Type B pancreatic cell (in vitro differentiated cells): ENCODE data around the gene RAF1. TPM values are rescaled to one million over a fixed set of nuclear protein-coding genes. Genes with fewer than 3 reads are reported as not detected.

Experiments
- DNase-seq: peaks from one replicate; pipeline ENCODE4 v3.0.0; 2021; ENCODE audit warnings: mixed read lengths; ENCODE audit not compliant: unreplicated experiment; ENCODE audit errors: extremely low spot score
- H3K27ac Mint-ChIP-seq: 2 replicates; pipeline ENCODE4 v1.8.0; 2021; ENCODE audit warnings: mild to moderate bottlenecking, mixed read lengths
- H3K27me3 Mint-ChIP-seq: 2 replicates; pipeline ENCODE4 v1.8.0; 2021; ENCODE audit warnings: mixed read lengths
- H3K36me3 Mint-ChIP-seq: 2 replicates; pipeline ENCODE4 v1.8.0; 2021; ENCODE audit warnings: mixed read lengths
- H3K4me1 Mint-ChIP-seq: one replicate; pipeline ENCODE4 v1.8.0; 2021; ENCODE audit warnings: mixed read lengths; ENCODE audit not compliant: unreplicated experiment
- H3K4me3 Mint-ChIP-seq: 2 replicates; pipeline ENCODE4 v1.8.0; 2021; ENCODE audit warnings: mild to moderate bottlenecking, mixed read lengths
- H3K9me3 Mint-ChIP-seq: 2 replicates; pipeline ENCODE4 v1.8.0; 2021; ENCODE audit warnings: mixed read lengths
- CTCF ChIP-seq: fragments of 200-600 bp; sonication (generic); conservative IDR thresholded peaks from 2 replicates; pipeline ENCODE4 v1.5.0; 2021; ENCODE audit warnings: antibody characterized with exemption, mild to moderate bottlenecking
- total RNA-seq: library from RNA; stranded (reverse); gene quantifications from 2 replicates; pipeline ENCODE4 v1.2.1, GENCODE V29; 2021; ENCODE audit warnings: low replicate concordance

Gene RAF1
- total RNA-seq, 1 donor from 2014 or later = 92.1 TPM

GRCh38 chr3:12541625-12542024 lies 122.3 kb downstream of the RAF1 start:
- no peak overlapping the region for H3K27ac Mint-ChIP-seq
- H3K36me3 Mint-ChIP-seq = peaks cover 3% of the 10 kb centered on the region
- peak; percentile 28 for TF ChIP-seq CTCF
- H3K4me3 Mint-ChIP-seq = no peak overlapping the region
- no peak for DNase-seq
- no peaks in the 10 kb centered on the region for H3K9me3 Mint-ChIP-seq
- H3K27me3 Mint-ChIP-seq = no peaks in the 10 kb centered on the region
- H3K4me1 Mint-ChIP-seq = peaks cover 11% of the 10 kb centered on the region

- Mint-ChIP-seq H3K27me3 (no peaks in the 10 kb centered on the region), H3K4me1 (no peaks in the 10 kb centered on the region), H3K4me3 (no peak overlapping the region), H3K36me3 (peaks cover 14% of the 10 kb centered on the region), H3K9me3 (no peaks in the 10 kb centered on the region), H3K27ac (no peak overlapping the region)
- TF ChIP-seq CTCF = no peak
- no peak for DNase-seq
These were observed 127.5 kb downstream of the RAF1 start for GRCh38 chr3:12536423-12536822.

Other genes starting within 250 kb of the RAF1 start
- 15.5 and 27.7 TPM in 2 replicates for gene TSEN2, start 179.6 kb downstream of the RAF1 start, total RNA-seq
- gene MKRN2OS, start 118.6 kb downstream of the RAF1 start, total RNA-seq = 0.92 and 2.1 TPM in 2 replicates
- 23.5 and 28.6 TPM in 2 replicates for gene MKRN2, start 107.0 kb downstream of the RAF1 start, total RNA-seq
- 16.3 and 51.3 TPM in 2 replicates for gene TMEM40, start 95.1 kb upstream of the RAF1 start, total RNA-seq
- 5.5 and 11.1 TPM in 2 replicates for gene CAND2, start 132.6 kb upstream of the RAF1 start, total RNA-seq
- gene RPL32, start 177.4 kb upstream of the RAF1 start, total RNA-seq = 1,894 and 1,964 TPM in 2 replicates